ENCODE measurements around the gene HAND1.
A peak's percentile ranks its signal among the peaks of the same experiment; 100 is the strongest.

The HAND1 gene

GRCh38 chr5:154478752-154479159, 729 bp upstream of the HAND1 start:
- no peak for DNase-seq (ENCODE audit: low read depth)

GRCh38 chr5:154477382-154478223, 424 bp downstream of the HAND1 start:
- no peak for DNase-seq (ENCODE audit: low read depth)

GRCh38 chr5:154476354-154477205, 1.4 kb downstream of the HAND1 start:
- no peak for DNase-seq (ENCODE audit: low read depth)

- no peak for DNase-seq (ENCODE audit: low read depth)
Observed at GRCh38 chr5:154475591-154476353, 2.3 kb downstream of the HAND1 start.

GRCh38 chr5:154474396-154475334, 3.4 kb downstream of the HAND1 start:
- DNase-seq (ENCODE audit: low read depth), result no peak

- no peak for DNase-seq (ENCODE audit: low read depth)
Observed at GRCh38 chr5:154473581-154474283, 4.3 kb downstream of the HAND1 start.

GRCh38 chr5:154472871-154473580, 5.0 kb downstream of the HAND1 start:
- DNase-seq (ENCODE audit: low read depth), result no peak

GRCh38 chr5:154470947-154471870, 6.8 kb downstream of the HAND1 start:
- no peak for DNase-seq (ENCODE audit: low read depth)

GRCh38 chr5:154470137-154470536, 7.9 kb downstream of the HAND1 start:
- no peak for DNase-seq (ENCODE audit: low read depth)

- DNase-seq (ENCODE audit: low read depth), result peak; percentile 73
Observed at GRCh38 chr5:154467655-154468354, 10.2 kb downstream of the HAND1 start.

- no peak for DNase-seq (ENCODE audit: low read depth)
Observed at GRCh38 chr5:154466671-154467070, 11.4 kb downstream of the HAND1 start.

- DNase-seq (ENCODE audit: low read depth), result no peak
Observed at GRCh38 chr5:154466147-154466546, 11.9 kb downstream of the HAND1 start.

GRCh38 chr5:154465169-154465568, 12.9 kb downstream of the HAND1 start:
- no peak for DNase-seq (ENCODE audit: low read depth)

GRCh38 chr5:154464438-154464837, 13.6 kb downstream of the HAND1 start:
- no peak for DNase-seq (ENCODE audit: low read depth)

GRCh38 chr5:154461531-154461930, 16.5 kb downstream of the HAND1 start:
- DNase-seq (ENCODE audit: low read depth), result no peak

GRCh38 chr5:154460172-154460571, 17.9 kb downstream of the HAND1 start:
- DNase-seq (ENCODE audit: low read depth), result no peak

- DNase-seq (ENCODE audit: low read depth), result no peak
Observed at GRCh38 chr5:154459015-154459414, 19.0 kb downstream of the HAND1 start.

- no peak for DNase-seq (ENCODE audit: low read depth)
Observed at GRCh38 chr5:154456540-154456939, 21.5 kb downstream of the HAND1 start.
